GM19025 (cell line): ENCODE results near the gene HMCES.
A peak's percentile ranks its signal among the peaks of the same experiment; 100 is the strongest.

Experiments used
- ATAC-seq: cut with Tn5 transposase; IDR thresholded peaks from one replicate; pipeline ENCODE4 v1.9.1; 2021; ENCODE audit warnings: mild to moderate bottlenecking, low read depth, moderate library complexity; ENCODE audit not compliant: unreplicated experiment

The HMCES gene

DNA sequence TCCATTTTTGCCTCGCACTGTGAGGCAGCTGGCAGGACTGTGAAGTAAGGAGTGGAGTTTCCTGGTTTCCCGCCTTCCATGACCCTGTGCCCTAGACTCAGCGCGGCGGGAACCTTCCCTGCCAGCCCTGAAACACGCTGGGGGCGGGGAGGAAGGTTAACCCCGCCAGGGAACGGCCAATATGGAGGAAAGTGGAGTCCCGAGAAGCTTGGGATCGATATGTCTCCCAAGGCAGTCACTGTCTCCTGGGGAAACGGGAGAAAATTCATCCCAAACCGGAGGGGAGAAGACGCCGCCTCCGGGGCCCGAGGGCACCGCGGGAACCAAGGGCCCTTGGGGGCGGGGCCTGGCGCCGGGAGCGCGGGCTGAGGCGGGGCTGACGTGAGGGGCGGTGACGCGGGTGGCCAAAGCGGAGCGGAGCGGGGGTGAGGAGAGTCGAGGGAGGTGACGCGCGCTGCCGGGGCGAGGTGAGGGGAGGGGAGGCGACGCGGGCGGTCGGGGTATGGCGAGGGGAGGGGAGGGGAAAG is at the start of gene HMCES:
TSS of gene HMCES (plus strand) at position 432 of the 527 bp plus-strand sequence. CDS start 863 bp downstream, outside the sequence.
- peak; percentile 37 for ATAC-seq

DNA sequence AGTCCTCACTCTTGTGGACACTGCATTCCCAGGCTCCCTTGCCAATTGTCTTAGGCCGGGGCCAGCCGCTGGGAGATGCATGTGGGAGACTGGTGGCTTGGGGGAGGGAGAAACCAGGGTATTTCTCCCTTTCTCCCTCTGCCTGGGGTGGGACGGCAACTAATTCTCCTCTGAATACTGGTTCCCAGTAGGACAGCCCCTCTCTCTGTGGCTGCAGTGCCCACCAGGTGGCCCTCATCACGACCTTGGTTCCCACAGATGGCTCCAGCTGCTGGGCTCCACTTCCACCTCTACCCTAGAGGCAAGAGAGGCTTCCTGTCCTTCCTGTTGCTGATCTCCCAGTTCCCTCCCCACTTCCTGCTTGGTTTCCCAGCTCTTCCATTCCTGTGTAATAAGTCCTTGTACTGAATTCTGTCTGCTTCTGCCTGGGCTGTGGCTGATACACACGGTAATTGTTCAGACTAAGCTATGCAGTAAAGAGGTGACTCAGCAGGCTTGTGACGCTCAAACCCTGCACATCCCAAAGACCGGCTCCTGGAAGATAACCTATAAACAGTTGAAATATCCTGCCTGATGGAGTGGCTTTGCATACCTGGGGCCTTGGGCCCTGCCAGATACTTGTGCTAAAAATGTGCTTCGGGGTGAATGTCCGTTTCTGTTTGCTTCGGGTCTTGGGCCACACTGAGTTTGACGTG is 49.6 kb upstream of the HMCES start:
- ATAC-seq: no peak

GRCh38 chr3:129230311-129231019 is 48.2 kb upstream of the HMCES start:
- ATAC-seq: no peak

- no peak for ATAC-seq
These were observed 47.1 kb upstream of the HMCES start for GRCh38 chr3:129231331-129232119.

- ATAC-seq: peak; percentile 91
These were observed 45.1 kb upstream of the HMCES start for GRCh38 chr3:129233538-129233937.

DNA sequence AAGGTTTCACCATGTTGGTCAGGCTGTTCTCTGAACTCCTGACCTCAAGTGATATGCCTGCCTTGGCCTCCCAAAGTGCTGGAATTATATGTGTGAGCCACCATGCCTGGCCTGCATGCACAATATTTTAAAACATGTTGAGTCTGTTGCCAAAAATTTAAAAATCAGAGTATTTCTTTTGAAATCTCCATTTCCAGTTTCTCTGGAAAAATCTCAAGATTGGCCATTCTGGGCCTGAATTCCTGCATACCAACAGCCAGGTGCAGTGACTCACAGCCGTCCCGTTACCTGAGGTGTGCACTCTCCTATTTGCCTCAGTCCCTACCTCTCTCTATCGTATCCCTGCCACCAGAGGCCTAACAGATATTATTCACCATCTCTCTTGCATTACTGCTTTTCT is 44.2 kb upstream of the HMCES start:
- no peak for ATAC-seq

DNA sequence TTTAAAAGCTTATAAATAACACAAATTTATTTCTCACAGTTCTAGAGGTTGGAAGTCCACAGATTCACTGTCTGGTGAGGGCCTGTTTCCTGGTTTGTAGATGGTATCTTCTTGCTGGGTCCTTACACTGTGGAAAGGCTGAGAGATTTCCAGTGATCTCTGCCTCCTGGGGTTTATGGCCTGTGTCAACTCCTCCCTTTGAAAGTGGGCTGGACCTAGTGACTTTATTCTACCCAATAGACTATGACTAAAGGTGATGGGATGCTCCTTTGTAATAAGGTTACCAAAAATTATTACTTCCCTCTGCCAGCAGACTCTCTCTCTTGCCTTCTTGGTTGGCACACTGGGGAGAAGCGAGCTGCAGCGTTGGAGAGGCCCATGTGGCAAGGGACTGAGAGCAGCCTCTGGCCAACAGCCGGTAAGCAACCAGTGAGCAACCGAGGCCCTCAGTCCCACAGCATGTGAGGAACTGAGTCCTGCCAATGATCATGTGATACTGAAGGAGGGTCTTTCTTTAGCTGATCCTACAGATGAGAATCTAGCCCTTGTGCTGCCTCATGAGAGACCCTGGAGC is 43.2 kb upstream of the HMCES start:
- no peak for ATAC-seq

- no peak for ATAC-seq
These were observed 39.5 kb upstream of the HMCES start for GRCh38 chr3:129238945-129239705.

DNA sequence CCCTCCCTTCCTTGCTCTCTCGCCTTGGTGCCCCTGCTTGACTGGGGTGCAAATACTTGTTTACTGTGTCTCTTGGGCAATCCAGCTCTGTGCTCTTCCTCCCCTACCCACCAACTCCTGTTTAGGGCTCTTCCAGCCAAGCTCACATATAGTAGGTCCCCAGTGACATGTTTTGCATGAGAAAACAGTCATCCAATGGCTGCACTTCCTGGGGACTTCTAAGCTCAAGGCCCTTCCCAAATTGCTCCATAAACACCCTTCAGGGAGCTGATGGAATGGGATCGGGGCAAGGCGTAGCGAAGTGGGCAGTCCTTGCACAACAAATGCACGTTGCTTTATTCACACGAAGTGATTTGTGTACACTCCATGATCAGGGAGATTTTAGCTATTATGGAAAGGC is 38.7 kb upstream of the HMCES start:
- no peak for ATAC-seq

- no peak for ATAC-seq
These were observed 38.2 kb upstream of the HMCES start for GRCh38 chr3:129240436-129240835.

- no peak for ATAC-seq
These were observed 33.5 kb upstream of the HMCES start for GRCh38 chr3:129245141-129245540.

- ATAC-seq: peak; percentile 50
These were observed 32.9 kb upstream of the HMCES start for GRCh38 chr3:129245641-129246306.

- no peak for ATAC-seq
These were observed 32.0 kb upstream of the HMCES start for GRCh38 chr3:129246636-129247035.

DNA sequence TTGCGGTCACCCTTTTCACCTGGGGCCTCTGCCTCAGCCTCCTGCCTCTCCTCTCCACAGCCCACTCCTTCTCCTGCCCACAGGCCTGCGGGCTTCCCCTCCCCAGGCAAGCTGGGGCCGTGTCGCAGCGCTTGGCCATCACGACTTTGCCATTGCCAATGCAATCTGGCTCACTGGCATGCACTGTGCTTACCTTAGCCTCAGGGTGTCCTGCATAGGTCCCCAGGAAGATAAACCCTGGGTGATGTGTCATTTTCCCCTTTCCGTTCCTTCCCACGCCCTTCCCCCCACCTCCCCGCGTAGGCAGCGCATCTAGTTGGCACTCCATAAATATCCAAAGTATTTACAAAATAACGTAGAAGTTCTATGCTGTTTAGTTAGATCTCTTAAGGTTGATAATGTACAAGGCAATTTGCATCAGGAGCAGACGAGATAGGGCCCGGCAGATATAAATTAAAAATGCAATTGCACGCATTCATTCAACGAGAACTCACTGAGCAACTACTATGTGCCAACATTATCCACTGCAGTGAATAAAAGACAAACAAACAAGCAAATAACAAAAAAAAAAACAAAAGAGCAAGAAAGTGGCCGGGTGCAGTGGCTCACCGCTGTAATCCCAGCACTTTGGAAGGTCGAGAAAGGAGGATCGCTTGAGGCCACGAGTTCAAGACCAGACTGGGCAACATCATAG is 30.2 kb upstream of the HMCES start:
- ATAC-seq: no peak

GRCh38 chr3:129249284-129250065 is 29.2 kb upstream of the HMCES start, which contains the start of gene COPG1:
Gene COPG1 (plus strand): TSS chr3:129249606. CDS start chr3:129249710, 104 bp downstream.
- ATAC-seq: peak; percentile 78

DNA sequence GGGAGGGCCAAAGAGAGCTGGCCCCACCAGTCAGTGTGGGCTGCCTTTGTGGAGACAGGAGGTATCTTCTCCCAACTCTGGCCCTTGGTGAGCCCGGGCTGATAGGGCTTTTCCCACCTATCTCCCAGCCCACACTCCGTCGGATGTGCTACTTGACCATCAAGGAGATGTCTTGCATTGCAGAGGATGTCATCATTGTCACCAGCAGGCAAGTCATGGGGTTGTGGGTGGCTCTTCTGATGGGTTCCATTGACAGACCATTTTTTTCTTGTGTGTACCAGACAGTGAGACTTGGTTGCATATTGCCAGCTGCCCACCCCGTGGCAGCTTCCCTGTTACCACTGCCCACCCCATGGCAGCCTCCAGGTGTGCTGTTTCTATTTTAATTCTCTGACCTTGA is 25.9 kb upstream of the HMCES start:
- ATAC-seq: no peak

DNA sequence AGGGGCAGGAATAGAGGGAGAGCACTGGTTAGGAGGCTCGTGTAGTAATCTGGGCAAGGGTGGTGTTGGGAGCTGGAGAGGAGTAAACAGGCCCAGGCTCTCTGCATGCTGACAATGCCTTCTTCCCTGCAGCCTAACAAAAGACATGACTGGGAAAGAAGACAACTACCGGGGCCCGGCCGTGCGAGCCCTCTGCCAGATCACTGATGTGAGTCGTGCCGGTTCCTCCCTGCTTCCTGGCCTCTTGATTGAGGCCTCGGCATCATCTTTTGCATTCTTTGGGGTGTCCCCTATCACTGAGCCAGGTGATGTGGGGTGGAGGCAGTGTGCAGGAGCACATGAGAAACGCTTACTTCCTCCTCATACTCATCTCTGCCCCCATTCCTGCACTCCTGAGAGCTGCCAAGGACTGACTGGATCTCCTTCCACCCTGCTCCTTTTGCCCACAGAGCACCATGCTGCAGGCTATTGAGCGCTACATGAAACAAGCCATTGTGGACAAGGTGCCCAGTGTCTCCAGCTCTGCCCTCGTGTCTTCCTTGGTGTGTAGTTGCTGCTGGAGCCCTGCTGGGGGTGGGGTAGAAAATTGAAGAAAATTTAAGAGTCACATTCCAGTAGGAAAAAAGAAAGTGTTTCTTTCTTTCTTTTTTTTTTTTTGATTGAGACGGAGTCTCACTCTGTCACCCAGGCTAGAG is 24.0 kb upstream of the HMCES start:
- ATAC-seq: no peak
